ENCODE results near the gene RHBDD3.
"Not testable (repeated sequence)": the region's sequence is repeated elsewhere in the genome, so short reads cannot be mapped to it uniquely, and the experiment has no call there.

Gene RHBDD3

DNA sequence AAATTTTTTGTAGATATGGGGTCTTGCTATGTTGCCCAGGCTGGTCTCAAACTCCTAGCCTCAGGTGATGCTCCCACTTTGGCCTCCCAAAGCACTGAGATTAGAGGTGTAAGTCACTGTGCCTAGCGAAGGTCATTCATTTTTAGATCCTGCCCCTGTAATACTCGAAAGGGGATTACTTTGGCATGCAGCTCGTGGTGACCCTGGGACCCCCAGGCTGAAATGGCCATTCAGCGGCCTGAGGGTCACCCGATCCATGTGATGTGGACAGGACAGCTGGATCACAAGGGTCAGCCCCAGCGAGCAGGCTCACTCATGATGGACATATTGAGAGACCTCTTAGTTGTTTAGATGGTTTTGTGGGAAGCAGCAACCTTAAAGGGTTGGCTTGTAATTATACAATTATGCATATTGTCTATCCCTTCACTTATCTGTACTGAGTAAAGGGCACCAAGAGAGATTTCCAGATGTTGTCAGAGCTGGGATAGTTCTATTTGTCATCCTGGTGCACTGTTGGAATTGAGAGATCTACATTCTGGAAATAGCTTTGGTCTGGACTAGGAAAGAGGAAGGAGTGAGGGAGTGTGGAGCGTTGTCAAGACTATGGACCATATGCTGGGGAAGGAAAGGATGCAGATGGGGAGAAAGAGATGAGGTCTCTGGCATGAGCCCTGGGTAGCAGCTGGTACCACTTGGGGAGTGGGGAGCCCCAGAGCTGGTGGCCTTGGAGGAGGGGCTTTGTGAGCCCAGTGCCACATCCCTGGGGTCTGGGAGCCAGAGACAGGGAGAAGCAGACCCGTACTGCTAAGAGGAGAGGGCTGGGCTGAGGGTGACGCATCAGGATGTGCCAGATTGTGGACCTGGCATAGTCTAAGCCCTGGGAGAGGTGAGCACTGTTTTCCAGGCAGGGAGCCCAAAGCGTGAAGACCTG lies 15.5 kb downstream of the RHBDD3 start:
- in situ Hi-C loops (cut with MboI; ENCODE audit: low sequenced_read_pairs): no loop called here

DNA sequence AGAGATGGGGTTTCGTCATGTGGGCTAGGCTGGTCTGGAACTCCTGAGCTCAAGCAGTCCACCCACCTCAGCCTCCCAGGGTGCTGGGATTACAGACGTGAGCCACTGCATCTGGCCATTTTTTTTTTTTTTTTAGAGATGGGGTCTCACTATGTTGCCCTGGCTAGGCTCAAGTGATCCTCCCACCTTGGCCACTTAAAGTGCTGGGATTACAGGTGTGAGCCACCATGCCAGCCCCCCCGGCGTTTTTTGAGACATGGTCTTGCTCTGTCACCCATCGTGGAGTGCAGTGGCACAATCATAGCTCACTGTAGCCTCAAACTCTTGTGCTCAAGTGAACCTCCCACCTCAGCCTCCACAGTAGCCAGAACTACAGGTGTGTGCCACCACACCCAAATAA lies 16.5 kb downstream of the RHBDD3 start:
- in situ Hi-C loops (cut with MboI; ENCODE audit: low sequenced_read_pairs): no loop called here

DNA sequence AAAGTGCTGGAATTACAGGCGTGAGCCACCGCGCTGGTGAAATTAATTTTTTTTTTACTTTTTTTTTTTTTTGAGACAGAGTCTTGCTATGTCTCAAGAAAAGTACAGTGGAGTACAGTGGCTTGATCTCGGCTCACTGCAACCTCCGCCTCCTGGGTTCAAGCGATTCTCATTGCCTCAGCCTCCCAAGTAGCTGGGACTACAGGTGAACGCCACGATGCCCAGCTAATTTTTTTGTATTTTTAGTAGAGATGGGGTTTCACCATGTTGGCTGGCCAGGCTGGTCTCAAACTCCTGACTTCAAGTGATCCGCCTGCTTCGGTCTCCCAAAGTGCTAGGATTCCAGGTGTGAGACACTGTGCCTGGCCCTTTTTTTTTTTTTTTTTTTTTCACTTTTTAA lies 19.9 kb downstream of the RHBDD3 start:
- in situ Hi-C loops (cut with MboI; ENCODE audit: low sequenced_read_pairs): not testable (repeated sequence)

DNA sequence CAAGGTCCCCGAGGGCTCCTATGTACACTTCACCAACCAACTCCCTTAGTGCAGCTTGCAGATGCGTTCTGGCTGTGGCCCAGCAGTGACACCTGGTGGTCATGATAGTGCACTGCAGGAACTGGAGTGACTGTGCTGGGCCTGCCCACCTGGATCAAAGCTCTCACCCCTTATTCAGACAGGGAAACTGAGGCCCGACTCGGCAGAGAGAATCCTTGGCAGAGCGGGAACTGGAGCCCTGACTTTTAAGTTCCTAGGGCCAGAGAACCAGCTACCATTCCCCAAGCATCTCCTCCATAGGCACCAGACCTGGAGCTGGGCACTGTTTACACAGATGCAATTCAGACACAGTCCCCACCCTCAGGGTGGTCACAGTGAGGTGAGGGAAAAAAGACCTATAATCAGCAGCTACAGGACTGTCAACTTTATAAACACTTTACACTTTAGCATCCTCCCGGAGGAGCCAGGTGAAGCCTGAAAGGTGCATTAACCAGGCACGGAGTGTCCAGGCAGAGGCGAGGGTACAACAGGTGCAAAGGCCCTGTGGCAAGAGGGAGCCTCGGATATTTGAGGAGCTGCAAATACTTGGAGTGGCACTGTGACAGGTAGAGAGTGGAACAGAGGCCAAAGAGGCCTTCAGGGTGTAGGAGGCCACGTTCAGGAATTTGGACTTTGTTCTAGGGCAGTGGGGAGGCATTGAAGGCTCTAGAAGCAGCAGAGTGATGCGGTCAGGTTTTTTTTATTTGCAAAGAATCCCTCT lies 22.0 kb downstream of the RHBDD3 start:
- in situ Hi-C loops (cut with MboI; ENCODE audit: low sequenced_read_pairs): no loop called here

DNA sequence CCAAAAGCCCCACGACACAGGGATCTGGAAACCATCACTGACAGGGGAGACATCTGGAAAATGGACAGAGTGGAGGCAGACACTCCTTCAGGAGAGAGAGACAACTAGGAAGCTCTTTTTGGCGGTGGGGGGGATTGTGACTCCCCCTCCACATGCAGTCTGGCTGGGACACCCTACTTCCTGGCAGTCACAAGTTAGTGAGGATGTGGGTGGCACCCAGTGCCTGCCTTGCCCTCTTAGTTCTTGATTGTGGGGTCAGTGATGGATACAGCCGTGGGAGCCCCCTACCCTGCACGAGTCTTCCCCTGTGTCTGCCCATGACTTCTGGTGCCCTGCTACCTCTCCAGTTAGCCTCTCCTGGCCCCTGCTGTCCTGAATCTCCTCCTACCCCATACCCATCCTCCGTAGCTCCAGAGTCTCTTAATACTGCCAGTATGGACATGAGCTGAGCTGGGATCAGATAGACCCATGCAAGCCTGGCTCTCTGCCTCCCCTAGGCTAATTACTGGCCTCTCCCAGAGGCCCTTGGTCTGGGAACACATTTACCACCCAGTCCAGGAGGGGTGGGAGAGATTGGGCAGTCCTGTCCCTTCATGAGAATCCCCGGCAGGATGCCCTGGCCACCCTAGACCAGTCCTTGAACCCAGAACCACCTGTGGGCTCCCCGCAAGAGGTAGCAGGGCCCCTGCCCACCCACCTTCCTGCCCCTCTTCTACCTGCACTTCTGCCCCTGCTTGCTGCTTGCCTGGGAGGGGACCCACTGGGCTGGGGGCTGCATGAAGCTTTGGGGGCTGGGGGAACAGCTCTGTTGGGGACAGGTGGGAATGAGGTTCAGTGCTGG lies 22.8 kb downstream of the RHBDD3 start:
- in situ Hi-C loops (cut with MboI; ENCODE audit: low sequenced_read_pairs): no loop called here

DNA sequence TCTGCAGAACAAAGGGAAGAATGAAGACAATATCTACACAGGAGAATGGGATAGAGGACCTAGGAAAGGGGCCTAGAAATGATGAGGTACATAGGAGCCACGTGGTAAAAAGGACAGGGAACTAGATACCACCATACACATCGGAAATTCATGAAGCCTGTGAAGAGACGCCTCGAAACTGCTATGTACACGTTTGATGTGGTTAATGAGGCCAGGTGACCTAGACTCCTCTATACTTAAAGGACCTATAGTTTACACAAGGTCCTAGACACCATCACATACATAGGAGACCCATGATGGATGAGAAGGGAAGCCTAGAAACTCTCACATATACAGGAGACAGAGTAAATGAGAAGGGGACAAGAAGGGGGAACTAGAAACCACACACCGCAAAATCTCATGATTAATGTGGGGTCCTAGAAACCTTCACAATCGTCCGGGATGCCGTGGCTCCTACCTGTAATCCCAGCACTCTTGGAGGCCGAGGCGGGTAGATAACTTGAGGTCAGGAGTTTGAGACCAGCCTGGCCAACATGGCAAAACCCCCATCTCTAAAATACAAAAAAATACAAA lies 23.8 kb downstream of the RHBDD3 start:
- in situ Hi-C loops (cut with MboI; ENCODE audit: low sequenced_read_pairs): no loop called here

DNA sequence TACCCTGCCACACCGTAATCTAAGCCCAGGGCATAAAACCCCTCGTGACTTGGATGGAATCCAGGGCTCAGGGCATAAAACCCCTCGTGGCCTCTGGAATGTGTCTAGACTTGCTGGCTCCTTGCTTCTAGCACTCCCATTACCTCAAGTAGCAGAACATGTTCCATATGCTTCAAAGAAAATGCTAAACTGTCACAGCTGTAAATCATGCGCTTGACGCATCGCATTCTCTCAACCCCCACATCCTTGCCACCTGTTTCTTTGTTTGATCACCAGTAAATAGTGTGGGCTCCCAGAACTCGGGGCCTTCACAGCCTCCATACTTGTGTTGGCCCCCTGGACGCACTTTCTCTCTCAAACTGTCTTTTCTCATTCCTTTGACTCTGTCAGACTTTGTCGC lies 27.3 kb downstream of the RHBDD3 start:
- in situ Hi-C loops (cut with MboI; ENCODE audit: low sequenced_read_pairs): not testable (repeated sequence)

DNA sequence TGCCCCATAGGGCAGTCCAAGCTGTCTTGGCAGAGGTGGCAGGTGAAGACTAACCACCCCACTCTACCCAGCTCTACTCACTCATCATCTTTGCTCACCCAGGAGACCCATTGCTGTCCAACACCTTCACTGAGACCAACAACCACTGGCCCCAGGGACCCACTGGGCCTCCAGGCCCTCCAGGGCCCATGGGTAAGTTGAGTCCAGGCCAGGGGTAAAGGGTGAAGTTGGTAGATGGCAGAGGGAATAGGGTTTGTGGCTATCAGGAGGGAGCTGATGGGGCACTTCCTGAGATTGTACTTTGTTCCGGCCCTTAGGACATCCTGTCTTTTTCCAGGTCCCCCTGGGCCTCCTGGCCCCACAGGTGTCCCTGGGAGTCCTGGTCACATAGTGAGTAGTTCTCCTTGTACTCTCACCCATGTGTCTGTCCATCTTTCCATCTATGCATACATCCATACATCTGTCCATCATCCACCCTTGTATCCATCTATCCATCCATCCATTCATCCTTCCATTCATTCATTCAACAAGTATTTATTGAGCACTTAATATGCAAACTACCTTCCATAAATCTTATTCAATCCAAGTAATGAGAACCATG lies 34.4 kb downstream of the RHBDD3 start:
- in situ Hi-C loops (cut with MboI; ENCODE audit: low sequenced_read_pairs): no loop called here

DNA sequence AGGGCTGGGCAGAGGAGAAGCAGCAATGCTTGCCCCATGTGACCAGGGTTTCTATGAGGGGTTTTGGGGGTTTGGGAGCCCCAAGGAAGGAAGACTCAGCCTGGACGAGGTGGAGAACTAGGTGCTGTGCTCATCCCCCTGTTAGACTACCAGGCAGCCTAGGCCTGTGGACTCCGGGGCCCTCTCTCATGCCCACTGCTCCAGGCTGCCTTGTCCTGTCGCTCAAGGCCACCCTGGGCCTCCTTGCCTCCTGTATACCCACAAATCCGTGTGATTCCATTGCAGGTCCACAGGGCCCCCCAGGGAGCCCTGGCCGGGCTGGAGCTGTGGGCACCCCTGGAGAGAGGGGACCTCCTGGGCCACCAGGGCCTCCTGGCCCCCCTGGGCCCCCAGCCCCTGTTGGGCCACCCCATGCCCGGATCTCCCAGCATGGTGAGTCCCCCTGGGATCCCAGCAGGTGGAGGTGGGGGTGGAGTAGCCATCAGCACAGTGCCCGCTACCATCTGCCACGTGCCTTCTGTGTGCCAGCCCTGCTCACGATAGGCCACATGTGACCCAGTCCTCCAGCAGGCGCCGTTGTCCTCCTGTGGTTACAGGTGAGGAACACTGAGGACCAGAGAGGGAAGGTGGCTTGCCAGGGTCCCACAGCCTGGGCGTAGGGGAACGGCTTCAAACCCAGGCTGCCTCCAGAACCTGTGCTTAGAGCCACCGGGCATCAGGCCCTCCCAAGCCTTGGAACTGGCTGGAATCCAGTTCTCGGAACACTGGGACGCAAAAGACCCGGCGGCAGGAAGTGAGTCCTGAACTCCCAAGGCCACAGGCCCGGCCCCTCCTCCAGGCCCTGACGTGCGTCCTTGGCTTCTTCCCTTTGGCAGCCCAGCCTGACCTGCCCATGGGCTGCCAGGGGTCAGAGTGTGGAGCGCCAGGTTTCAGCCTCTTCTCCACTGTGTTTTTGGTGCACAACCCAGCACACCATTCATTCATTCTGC lies 35.5 kb downstream of the RHBDD3 start:
- in situ Hi-C loops (cut with MboI; ENCODE audit: low sequenced_read_pairs): no loop called here

DNA sequence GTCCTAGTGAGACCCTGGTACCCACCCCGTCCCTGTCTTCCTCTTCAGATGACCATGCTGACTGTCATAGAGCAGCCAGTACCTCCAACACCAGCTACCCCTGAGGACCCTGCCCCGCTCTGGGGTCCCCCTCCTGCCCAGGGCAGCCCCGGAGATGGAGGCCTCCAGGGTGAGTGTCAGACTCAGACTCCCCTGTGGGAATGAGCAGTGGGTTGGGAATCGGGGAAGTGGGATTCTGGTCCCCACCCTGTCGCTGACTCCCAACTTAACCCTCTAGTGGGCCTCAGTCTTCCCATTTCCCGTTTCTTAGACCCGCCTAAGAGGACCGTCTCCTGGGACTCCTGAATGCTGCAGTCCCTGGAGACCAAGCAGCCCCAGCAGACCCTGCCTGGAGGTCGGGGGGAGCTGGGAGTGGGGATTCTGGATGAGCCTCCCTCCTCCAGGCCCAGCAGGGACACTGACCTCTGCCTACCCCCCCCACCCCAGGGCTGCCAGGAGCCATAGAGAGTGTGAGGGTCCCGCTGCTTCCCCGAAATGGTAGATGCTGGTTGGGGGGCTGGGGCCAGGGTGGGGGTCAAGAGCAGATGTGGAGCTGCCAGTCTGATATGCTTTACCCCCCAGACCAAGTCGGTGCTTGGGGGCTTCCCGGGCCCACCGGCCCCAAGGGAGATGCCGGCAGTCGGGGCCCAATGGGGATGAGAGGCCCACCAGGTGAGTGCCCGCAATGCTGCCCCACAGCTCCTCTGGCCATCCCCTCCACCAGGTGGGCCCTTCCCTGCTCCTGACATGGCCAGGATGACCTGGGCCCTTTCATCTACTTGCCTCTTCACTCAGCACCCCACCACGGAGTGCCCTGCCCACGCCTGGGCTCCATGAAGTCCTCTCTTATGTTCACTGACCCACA lies 36.6 kb downstream of the RHBDD3 start:
- in situ Hi-C loops (cut with MboI; ENCODE audit: low sequenced_read_pairs): no loop called here

DNA sequence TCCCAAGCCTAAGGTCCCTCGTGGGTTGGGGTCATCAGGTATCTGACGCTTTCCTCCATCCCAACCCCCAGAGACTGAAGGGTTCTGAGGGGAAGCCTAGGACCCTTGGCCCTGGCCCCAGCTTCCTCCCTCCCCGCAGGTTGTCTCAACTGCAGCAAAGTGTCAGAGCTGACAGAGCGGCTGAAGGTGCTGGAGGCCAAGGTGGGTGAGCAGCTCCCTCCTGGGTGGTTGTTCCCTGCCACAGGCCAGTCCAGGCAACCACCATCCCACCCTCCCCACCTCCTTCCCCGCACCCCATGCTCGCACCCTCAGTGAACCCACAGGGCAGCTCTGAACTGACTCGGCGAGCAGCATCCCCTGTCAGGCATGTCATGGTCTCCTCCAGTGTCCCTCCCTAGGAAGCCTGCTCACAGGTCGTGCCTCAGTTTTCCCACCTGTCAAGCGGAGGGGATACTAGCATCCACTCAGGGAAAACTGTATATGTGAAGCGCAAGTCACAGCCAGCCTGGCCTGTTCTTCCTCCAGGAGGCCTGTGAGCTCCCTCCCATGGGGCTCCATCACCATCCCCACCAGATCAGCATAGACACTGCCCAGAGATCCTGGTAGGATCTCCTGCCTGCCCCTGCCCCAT lies 41.3 kb downstream of the RHBDD3 start:
- in situ Hi-C loops (cut with MboI; ENCODE audit: low sequenced_read_pairs): no loop called here

DNA sequence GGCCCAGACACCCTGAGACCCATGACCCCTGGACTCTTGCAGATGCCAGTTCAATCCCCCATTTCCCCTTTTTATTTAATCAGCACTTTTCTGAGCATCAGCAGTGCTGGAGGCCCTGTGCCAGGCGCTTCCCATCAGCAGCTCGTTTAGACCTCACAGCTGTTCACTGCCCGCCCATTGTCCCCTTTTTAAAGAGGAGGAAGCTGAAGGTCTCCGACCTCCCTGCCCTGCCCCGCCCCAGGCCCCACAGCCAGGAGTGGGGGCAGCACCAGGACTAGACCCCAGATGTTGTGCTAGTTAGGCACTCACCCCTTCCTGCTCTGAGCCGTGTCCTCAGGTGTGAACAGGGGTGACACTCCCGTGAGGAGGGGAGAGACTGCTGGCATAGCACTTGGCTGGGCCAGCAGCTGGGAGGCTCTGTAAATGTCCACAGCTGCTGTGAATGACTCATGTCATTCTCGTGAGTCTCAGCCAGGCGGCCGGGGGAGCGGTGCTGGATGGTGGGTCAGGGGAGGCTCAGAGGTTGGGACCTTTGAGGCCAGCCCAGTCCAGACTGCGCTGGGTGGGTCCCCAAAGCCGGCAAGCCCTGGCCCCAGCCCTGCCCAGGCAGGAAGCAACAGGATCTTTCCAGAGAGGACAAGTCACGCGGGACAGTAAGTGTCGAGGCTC lies 42.2 kb downstream of the RHBDD3 start:
- in situ Hi-C loops (cut with MboI; ENCODE audit: low sequenced_read_pairs): no loop called here

DNA sequence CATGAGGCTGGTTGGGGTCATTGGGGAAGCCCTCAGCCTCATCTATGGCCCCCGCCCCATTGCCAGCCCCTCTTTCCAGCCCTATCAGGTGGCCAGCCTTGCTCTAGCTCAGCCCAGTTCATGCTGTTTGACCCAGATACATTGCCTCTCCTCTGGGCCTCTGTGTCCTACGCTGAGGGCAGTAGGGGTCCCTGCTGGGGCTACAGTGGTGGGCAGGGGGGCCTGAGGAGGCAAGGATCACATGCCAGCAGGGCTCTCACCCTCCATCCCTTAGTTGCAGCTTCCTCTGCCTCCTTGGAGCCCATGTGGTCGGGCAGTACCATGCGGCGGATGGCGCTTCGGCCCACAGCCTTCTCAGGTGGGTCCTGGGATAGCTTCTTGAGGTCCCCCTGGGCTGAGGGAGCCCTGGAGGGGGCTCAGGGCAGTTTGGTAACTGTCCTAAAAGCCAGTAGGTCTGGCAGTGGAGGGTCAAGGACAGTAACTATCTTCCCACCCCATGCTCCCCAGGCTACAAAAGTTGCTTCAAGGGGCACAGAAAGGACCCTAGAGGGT lies 42.8 kb downstream of the RHBDD3 start:
- in situ Hi-C loops (cut with MboI; ENCODE audit: low sequenced_read_pairs): no loop called here

DNA sequence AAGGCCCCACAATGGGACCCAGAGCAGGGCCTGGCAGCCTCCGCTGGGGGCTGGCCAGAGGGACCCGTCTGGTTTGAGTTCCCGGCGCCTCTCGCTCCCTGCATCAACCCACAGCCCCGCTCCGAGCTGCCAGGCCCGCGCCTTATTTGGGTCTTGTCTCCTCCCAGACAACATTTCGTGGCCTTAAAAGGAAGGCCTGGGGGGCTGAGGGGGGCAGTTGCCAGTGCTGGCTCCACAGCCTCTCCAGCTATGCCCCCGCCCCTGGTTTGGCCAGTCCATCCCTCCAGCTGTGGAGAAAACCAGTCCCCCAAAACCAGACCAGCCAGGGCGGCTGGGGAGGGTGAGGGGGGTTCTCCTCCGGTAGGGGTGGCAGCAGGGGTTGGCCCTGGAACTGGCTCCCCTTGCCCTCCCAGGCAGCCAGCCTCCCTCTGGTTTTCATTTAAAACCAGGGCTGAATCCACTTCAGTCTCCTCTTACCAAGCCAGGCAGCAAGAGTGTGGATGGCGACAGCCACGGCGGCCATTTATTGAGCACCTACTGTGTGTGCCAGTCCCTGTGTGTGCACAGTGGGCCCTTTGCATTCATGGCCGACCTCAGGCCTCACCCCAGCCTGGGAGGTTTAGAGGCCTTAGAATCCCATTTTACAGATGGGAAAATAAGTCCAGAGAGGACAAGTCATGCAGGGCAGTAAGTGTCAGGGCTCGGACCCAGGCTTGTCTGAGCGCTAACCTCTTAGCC lies 43.5 kb downstream of the RHBDD3 start:
- in situ Hi-C loops (cut with MboI; ENCODE audit: low sequenced_read_pairs): no loop called here

DNA sequence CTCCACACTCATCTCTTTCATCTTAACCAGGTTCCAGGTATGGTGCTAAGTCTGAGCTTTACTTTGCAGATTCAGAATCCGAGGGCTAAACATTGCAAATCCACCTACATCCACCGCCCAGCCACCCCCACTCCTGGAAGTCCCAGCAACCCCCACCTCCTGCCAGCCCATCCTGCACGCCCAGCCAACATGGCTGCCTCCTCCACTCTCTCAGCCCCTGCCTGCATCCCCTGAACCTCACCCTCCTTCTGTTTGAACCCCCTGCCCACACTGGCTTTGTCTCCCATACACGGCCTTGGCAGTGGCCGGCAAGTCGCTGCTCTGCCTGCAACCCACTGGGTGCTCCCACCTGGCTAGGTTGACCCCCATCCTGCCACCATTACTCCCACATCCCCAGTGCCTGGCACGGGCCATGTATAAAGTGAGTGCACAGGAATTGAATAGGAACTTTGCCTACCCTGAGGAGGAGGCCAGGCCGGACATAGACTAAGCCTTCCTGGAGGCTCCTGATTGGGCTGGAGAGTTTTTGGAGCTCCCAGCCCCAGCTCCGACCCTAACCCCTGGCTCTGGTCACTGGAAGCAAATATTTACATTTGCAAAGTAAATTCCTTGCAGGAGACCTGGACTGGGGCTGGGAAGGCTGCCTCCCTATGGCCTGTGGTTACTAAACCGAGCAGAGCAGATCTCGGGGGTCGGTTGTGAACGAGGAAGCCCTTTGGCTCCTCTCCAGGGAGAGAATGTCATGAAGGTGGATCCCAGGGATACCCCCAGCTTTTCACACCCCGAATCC lies 47.7 kb downstream of the RHBDD3 start:
- in situ Hi-C loops (cut with MboI; ENCODE audit: low sequenced_read_pairs): no loop called here

DNA sequence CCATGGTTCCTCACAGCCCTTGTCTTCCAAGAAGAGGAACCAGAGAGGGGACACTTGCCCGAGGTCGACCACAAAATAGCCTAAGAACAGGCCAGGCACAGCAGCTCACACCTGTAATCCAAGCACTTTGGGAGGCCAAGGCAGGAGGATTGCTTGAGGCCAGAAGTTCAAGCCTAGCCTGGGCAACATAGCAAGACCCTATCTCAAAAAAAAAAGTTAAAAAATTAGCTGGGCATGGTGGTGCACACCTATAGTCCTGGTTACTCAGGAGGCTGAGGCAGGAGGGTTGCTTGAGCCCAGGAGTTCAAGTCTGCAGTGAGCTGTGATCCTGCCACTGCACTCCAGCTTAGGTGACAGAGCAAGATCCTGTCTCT lies 48.4 kb downstream of the RHBDD3 start:
- in situ Hi-C loops (cut with MboI; ENCODE audit: low sequenced_read_pairs): not testable (repeated sequence)

All from hTERT RPE-1 (cell line).